HS-27A (cell line): ENCODE results near the gene ARIH1.

ENCODE experiments used
- DNase-seq: peaks from one replicate; pipeline ENCODE4 v3.0.0-alpha.2; 2012; ENCODE audit warnings: low read depth, missing footprints

ARIH1 gene

DNA sequence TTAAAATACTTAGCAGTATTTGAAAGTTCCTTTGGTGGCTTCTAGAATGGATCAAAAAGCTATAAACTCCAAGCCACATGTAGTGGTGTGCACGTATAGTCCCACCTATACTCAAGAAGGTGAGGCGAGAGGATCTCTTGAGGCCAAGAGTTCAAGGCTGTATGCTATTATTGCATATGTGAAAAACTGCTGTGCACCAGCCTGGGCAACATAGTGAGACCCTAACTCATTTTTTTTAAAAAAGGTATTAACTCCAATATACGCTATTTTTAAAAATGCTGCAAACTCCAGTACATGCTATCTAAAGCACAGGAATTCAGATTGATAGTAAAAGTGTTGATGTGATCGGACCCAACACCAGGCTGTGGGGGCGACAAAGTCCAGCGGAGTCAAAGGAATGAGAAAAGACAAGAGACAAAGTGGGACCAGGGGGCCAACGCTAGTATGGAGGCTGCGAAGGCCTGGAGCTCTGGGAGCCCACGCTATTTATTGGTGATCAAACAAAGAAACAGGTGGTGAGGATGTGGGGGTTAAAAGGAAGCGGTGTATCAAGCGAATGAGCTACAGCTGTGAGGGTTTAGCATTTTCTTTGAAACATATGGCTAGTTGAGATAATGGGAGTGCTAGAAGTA, 66.6 kb downstream of the ARIH1 start:
- DNase-seq, result no peak

DNA sequence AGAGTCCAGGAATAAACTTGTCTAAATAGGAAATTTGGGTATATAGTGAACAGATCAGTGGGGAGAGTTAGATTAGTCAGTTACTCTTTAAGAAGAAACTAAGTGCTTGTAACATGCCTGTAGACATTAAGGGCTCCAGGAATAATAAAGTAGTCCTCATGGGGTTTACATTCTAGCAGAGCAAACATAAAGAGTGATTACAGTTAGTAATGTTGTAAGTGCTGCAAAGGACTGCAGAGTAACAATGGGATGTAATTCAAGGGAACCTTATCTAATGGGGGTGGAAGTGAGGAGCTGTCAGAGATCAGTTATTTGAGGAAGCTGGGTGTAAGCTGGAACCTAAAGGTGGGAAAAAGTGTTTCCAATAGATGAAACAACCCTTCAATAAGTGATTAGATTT, 67.5 kb downstream of the ARIH1 start:
- DNase-seq, result no peak

DNA sequence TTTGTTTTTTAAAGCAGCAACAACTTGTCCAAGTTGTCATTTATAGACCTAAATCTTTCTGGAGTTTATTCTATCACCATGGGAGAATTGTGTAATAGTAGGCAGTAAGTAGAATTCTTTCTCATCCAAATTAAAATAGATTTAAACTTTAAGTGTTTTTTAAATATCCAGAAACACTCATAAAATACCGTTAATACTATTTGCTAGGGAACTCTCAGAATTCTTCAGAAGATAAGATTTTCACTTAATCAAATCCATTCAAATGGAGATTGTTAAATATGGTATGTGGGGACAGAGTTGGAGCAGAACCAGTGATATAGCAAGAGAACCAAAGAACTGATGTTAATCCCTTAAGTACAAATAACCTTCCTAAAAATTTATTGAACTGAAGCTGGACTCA, 71.0 kb downstream of the ARIH1 start:
- no peak for DNase-seq

DNA sequence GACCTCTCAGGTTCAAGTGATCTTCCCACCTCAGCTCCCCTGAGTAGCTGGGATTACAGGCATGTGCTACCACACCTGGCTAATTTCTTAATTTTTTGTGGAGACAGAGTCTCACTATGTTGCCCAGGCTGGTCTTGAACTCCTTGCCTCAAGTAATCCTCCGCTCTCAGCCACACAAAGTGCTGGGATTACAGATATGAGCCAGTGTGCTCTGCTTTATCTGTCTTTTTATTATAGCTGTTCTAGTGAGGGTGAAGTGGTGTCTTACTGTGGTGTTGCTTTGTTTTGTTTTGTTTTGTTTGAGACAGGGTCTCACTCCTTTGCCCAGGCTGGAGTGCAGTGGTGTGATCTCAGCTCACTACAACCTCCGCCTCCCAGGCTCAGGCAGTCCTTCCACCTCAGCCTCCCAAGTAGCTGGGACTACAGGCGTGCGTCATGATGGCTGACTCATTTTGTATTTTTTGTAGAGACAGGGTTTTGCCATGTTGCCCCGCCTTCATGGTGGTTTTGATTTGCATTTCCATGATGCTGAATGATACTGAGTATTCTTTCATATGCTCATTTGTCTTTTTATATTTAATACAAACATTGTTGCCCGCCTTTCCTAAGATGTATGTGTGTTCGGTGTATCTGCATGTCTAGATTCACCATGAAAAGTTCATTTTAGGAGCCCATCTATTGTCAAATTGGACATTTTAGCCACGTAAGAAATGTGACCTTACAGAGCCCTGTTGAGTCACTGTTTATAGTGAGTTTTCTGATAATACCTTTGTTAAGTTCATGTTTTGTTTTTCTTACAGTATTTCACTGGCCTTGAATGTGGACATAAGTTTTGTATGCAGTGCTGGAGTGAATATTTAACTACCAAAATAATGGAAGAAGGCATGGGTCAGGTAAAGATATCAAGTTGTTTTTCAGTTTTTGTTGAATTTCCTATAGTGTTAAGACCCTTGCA, 80.6 kb downstream of the ARIH1 start:
- peak; percentile 59 for DNase-seq

DNA sequence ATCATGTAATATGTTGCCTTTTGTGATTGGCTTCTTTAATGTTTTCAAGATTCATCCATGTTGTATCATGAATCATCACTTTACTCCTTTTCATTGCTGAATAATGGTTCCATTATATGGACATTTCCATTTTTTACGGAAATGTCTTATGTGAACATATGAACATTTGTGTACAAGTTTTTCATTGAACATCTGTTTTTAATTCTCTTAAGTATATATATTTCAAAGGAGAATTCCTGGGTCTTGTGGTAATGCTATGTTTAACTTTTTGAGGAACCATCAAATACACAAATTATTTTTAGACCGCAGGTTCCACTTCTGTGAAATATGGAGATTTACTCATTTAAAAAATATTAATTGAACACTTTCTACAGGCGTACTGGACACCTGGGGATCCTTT, 85.7 kb downstream of the ARIH1 start:
- DNase-seq, result no peak

DNA sequence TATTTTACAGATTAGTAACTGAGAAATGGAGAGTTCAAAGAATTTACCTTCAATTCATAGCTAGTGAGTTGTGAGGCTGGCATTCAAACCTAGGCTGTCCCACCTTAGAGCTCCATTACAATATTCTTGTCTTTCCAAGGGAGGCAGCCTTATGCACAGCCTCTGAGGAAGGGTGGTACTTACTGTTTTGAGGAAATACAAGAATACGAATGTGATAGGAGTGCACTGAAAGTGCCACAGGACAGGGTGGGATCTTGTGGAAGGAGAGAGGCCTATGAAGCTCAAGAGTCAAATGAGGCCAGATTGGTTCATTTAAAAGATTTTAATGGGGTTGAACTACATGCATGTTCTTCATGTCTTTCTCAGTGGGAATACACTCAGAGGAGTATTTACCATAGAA, 86.3 kb downstream of the ARIH1 start:
- no peak for DNase-seq

DNA sequence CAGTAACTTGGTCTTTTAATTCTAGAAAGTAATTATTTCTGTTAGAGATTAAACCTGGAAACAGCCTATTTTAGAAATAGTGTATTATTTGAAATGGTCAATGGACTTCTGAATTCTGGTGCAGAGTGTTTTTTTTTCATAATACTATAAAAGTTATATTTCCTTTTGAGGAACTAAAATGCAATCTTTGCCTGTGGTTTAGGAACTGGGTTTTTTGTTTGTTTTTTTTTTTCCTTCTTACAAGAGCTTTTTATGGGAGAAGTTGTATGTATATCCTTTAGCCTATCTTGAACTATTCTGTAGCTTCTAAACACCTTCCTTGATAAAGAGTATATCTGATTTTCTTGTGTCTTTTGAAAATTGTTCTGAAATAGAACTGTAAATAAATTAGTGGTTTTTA, 88.3 kb downstream of the ARIH1 start:
- no peak for DNase-seq

DNA sequence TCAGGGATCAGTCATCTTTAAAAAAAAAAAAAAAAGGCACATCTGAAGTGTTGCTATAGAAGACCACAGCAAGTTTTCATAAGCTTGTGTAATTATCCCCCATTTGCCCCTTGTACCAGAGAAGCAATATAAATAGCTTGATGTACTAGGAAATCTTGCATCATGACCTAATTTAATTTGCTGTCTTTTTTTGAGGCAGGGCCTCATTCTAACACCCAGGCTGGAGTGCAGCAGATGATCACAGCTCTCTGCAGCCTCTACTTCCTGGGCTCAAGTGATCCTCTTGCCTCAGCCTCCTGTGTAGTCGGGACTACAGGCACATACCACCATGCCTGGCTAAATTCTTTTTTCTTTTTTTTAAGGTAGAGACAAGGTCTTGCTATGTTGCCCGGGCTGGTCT, 88.7 kb downstream of the ARIH1 start:
- no peak for DNase-seq

DNA sequence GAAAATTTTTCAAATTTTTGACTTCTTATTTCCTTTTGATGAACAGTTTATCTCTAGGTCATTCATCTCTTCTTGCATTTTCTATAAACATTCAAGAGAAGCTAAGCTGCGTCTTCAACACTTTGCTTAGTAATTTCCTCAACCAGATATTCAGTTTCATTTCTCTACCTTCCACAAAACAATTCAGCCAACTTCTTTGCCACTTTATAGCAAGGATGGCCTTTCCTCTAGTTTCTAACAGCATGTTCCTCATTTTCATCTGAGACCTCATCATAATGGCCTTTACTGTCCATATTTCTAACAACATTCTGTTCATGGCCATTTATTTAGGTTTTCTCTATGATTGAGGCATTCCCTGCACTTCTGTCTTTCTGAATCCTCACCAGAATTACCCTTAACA, 90.0 kb downstream of the ARIH1 start:
- DNase-seq, result no peak

DNA sequence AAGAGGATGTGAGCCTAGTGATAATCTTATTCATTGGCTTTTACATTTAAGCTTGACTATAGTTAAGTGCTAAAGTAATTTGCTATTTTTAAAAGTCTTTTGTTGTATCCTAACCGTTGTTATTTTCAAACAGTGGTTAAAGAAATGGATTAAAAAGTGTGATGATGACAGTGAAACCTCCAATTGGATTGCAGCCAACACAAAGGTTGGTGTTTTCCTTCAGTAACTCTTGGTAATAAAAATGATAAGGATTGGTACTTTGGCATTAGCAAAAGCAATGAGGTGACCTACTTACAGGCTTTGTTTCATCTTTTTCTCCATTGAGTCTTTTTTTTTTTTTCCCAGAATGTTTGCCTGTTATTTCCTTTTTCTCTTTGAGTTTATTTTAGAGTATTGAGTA, 92.8 kb downstream of the ARIH1 start:
- no peak for DNase-seq

DNA sequence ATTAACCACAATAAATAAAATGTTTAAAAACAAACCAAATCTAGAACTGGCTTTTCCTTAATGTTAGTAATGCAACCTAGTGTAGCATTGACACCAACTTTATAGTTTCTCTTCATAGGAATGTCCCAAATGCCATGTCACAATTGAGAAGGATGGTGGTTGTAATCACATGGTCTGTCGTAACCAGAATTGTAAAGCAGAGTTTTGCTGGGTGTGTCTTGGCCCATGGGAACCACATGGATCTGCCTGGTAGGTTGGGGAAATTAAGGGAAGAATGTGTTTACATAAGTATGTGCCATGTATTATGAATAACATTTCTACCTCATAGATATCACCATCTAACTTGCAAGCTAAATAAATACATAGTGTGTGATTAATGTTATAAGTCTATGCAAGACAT, 95.9 kb downstream of the ARIH1 start:
- no peak for DNase-seq

DNA sequence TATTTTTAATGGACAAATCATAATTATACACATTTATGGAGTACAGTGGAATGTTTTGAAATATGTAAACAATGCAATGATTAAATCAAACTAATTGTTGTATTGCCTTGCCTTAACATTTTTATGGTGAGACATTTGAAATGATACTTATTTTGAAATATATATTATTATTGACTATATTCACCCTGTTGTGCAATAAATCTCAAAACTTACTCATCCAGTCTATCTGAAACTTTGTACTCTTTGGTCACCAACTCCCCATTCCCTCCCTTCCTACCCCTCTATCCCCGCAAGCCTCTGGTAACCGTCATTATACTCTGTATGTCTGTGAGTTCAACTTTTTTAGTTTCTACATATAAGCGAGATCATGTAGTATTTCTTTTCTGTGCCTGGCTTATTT, 105.7 kb downstream of the ARIH1 start:
- DNase-seq, result no peak

DNA sequence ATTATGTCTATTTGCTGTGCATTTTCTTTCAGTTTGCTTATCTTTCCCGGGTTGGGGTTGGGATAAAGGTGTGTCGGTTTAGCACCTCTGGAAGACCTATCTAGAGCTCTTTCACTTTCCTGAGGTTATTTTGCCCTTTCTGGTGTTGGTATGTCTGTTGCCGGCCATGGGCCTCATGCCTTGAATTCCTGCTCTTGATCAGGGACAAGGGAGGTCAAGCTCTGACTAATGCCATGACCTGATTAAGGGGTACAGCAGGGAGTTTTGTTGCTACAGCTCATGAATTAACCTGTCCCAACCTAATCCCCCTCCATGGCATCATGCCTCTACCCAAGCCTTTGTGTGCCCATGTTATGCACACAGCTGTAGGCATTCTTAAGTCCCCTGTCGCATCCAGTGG, 109.9 kb downstream of the ARIH1 start:
- no peak for DNase-seq

DNA sequence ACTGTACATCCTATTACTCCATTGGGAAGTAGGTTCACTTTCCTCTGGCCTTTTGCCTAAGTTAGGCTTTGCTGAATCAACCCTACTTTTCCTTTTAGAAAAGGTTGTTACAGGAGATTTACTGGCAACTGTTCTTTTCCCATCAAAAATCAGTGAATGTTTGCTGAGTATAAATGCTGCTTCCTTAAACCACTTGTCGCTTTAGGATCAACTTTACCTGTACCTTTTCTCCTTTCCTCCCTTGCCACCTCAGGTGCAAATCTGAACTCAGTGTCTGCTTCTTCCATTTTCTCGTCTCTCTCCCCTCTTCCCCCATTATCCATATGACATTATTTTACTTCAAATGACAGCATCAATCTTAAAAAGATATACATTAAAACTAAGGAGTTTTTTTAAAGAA, 110.9 kb downstream of the ARIH1 start:
- no peak for DNase-seq

DNA sequence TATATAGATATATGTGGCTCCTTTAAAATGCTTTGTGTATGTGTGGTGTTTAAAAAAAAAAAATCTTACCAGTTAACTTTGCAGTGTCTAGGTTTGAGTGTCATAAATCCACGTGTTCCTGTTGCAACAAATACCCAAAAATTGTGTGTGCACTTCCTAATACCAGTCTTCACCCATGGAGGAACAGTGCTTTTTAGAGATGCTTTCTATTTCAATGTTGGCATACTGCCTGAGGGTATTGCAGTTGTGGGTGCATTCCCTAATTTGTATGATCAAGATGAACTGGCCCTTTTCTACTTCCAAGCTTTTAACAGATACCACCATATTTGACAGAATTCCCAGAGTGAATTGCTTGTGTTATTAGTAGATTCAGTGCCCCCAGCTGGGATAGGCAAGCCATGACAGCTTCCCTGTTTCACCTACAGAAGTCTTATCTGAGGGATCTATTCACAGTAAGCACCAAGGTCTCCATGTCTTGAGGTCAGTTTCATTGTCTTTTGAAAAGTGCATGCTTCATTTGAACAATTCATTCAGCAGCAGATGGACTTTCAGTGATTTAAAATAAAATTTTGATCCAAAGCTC, 111.4 kb downstream of the ARIH1 start:
- DNase-seq, result no peak

DNA sequence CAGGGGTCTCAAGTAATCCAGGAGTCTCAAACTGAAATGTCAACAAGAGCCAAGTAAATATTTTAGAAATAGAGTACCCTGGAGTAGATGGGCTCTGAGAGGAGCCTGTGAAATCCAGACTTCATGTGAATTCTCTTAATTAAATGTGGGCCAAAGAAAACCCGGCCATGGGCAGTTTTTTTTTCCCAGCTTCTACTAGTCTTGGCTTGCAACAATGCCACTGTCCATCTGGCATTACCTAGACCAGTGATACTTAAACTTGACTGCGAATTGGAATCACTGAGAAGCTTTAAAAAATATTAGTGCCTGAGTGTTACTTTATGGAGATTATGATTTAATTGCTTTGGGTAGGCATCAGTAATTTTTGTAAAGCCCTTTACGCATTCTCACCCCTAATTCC, 114.0 kb downstream of the ARIH1 start:
- no peak for DNase-seq

DNA sequence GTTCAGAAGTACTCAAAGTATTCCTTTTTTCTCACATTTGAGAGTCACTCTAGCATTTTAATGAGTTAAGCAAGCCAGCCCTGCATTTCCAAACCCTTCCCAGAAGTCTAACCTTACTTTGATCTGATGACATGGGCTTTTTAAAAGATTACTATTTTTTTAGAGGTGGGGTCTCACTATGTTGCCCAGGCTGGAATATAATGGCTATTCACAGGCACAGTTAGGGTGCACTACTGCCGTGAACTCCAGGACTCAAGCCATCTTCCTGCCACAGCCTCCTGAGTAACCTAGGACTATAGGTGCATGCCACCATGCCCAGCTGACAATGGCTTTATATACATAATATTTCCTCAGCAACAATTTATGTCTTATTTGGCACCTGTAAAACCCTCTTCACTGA, 116.3 kb downstream of the ARIH1 start:
- DNase-seq, result no peak

DNA sequence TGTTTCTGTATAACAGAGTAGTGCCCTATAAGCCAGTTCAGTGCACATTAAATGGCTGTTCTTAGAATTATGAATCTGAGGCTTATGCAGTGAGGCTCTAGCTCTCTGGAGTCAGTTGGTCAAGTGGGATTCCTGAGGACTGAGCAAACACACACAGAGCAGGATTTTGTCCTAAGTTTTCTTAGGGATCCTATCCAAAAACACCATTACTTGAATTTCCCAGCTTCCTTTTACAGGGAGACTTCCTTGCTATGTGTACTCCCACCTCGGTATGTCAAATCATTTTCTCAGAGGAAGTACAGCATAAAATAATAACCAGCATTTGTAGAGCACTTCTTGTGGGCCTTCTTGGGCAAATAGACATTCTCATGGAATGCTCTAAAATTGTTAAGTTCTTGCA, 117.2 kb downstream of the ARIH1 start:
- DNase-seq, result no peak

DNA sequence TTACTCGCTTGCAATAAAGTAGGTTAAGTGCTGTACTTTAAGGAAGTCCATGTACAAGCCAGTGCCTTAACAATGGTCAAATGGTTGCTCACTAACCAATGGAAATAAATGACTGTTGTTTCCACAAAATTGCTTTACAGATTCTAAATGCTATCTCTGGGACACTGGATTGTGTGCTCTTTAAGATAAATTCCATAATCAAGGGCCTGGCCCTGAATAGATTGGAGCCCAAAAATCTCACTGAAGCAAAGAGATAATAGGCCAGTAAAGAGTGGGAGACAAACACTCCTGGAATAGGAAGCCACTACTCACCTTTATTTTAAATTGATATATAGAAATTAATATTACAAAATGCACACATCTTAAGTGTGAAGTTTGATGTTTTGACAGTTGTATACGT, 118.0 kb downstream of the ARIH1 start:
- no peak for DNase-seq

DNA sequence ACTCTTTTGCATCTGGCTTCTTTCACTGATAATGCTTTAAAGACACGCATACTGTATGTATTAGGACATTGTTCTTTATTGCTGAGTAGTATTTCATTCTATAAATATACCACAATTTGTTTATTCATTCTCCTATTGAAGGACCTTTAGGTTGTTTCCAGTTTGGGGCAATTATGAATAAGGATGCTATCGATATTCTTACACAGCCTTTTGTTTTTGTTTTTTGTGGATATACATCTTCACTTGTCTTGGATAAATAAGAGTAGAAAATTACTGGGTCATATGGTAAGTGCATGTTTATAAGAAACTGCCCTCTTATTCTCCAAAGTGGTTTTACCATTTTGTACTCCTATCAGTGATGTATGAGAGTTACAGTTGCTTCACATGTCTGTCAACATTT, 118.5 kb downstream of the ARIH1 start:
- DNase-seq, result no peak

DNA sequence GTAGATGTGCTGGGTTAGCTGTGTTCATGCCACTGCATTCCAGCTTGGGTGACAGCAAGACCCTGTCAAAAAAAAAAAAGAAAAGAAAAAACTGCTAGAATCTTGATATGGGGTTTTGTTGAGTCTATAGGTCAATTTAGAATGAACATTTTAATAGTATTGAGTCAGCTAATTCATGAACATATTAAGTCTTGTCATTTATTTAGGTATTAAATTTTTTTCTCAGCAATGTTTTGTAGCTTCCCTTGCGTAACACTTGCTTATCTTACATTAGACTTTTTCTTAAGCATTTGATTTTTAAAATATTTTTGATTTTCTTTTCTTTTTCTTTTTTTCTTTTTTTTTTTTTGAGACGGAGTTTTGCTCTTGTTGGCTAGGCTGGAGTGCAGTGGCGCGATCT, 119.7 kb downstream of the ARIH1 start:
- DNase-seq, result no peak

DNA sequence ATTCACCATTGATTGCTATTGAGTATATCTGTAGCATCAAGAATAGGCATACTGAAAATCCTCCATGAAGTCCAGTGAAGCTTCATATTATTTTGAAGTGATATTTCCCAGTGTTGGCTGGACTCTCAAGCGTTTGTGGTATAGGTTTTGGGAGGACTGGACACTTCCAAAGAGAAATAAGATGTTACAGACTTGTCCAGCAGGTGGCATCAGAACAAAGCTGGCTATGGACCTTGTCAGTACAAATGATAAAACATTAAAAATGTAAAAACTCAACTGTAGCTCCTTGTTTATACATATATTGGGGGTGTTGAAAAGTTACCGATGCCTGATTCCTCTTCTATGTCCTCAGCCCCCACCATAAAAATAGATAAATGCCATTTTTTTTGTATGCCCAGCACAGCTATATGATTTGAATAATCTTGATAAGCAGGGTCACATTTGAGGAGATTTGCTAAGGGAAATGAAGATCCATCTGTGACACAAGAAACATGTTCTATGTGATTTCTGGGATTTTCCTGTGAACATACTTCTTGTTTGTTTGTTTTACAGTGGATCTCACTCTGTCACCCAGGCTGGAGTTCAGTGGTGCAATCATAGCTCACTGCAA, 125.8 kb downstream of the ARIH1 start:
- DNase-seq, result peak; percentile 29

DNA sequence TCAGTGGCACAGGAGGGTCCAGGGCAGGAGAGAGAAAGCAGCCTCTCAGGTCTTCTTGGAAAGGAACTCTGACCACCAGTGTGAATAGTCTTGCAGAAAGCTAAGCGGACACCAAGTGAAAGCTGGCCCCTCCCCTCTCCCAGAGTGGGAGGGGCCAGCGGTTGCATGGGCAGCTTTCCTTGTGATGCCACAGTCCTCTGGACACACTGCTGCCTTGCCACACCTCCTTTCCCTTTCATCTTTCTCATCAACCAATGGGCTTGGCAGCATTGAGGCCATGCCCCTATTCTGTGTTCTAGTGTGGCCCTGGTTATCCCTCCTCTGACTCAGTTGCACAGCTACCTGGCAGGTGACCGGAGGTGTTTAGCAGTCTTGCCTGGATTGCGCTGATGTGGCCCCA, 130.7 kb downstream of the ARIH1 start:
- DNase-seq, result no peak
